GM18907 (cell line): ENCODE measurements around the gene SHROOM1.

ENCODE experiments used
- ATAC-seq: cut with Tn5 transposase; IDR thresholded peaks from one replicate; pipeline ENCODE4 v1.9.1; 2021; ENCODE audit warnings: mild to moderate bottlenecking, moderate library complexity; ENCODE audit not compliant: unreplicated experiment

Gene SHROOM1

GRCh38 chr5:132826424-132827082 is 3.9 kb downstream of the SHROOM1 start:
- no peak for ATAC-seq

GRCh38 chr5:132825834-132826391 is 4.5 kb downstream of the SHROOM1 start:
- no peak for ATAC-seq

- ATAC-seq = no peak
Measured at GRCh38 chr5:132825033-132825833, 5.2 kb downstream of the SHROOM1 start.

DNA sequence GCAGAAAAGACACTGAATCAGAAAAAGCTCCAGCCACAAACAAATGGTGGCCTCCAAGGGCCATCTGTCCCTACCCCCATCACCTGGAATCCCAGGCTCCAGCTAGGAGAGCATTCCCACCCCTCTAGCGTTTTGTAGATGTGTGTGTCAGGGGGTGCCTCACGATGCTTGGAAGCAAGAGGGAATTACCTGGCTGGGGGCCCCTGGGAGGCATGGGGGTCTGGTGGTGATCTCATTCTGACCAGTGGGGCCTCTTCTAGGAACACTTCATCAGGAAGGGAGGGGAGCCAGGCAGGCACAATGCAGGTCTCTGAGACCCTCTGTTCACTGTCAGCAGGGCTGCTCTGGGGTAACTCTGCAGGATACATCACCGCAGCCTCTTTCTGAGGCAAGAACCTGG is 6.0 kb downstream of the SHROOM1 start:
- no peak for ATAC-seq

DNA sequence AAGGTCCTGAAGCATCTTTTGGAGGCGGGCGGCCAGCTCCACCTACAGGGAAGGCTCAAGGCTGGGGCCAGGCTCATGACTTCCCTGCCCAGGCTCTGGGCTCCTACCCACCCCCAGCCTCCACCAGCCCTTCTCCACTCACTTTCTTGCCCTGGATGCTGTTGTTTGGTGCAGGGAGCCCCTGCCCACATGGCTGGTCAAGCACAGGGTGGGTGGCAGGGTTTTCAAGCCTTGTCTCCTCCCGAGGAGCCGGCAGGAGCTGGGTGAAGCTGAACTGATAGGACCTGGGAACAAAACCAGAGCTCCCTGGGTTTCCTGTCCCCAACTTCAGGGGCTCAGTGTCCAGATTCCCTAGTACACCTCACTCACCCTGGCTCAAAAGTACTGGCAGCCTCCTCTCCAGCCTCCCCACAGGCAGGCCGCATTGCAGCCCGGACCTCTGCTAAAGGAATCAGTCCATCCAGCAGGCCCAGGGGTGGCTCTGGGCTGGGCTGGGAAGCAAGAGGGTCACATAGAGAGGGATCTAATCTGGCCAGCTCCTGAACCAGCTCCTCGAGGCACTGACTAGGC is 6.9 kb downstream of the SHROOM1 start:
- no peak for ATAC-seq

- ATAC-seq = no peak
Measured at GRCh38 chr5:132822650-132823480, 7.6 kb downstream of the SHROOM1 start.

DNA sequence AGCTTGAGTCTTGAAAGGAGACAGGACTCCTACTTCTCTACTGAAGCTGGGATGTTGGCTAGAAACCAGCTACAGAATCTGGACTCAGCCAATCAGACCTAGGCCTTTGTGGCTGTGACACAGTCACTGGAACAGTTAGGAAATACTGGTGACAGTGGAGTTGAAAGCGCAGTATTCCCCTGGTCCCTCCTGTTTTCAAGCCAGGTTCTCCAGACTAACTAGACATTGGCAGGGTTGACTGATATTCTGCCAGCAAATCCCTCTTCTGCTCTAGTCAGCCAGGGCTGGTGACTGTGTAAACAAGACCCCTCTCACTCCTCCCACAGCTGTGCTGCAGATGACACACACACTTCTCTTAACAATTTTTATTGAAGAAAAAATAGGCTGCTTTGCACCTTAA is 8.7 kb downstream of the SHROOM1 start:
- ATAC-seq = no peak

GRCh38 chr5:132821350-132821749 is 9.1 kb downstream of the SHROOM1 start:
- no peak for ATAC-seq

DNA sequence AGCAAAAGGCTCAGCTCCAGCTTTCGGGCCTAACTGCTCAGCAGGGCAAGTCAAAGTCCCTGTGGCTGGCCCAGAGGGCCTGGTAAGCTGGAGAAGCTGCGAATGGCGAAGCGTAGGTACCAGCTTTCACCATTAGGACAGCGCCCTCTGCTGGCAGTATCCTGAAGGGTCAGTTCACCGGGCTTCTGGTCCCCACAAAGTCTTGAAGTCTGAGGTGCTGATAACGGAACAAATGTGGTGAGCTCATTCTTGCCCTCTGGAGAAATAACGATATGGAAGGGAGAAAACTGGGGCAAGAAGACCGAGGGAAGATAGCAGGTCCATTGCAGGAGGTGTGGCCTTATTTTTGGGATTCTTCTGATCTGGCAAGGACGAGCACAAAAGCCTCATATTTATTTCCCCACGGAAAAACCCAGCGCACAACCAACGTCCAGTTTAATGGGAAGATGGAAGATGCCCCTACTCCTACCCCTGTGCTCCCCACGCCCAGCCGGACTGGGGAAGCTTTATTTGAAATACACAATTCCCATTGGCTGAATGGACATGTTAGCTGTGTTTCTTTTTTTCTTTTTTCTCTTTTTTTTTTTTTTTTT is 10.2 kb downstream of the SHROOM1 start:
- ATAC-seq = peak; percentile 79

- no peak for ATAC-seq
Measured at GRCh38 chr5:132819468-132819867, 11.0 kb downstream of the SHROOM1 start.

DNA sequence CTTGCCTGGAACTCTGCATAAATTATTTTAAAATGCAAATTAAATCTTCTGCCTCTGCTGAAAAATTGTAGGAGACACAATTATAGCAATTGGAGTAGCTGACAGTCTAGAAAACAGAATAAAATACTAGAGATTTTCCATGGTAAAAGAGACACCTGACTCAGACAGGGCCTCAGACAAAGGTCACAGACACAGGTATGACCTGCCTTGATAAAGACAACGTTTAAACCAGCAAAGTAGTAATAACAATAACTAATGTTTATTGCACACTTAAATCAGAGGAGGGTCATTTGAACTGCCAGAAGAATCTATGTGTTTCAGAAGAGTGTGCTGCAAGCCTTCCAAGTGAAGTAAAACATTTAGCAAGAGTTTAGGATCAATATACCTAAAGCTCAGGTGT is 13.4 kb downstream of the SHROOM1 start:
- ATAC-seq = no peak

DNA sequence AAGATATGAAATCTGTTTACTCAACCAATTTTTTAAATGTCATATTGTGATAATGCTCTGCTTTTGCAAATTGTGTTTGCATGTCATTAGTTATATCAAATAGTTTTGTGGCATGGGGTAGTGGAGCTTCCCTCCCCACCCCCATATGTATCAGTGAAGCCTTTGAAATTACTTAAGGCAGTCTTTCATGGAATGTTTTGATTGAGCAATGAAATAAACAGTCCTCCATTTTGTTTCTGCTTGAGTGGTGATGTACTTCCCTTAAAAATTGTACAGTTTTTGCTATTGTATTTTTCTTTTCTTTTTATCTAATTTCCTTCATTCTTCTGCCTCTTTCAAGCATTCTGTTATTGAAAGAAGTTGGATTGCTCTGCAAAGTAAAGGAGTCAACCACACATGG is 13.9 kb downstream of the SHROOM1 start:
- ATAC-seq = no peak

DNA sequence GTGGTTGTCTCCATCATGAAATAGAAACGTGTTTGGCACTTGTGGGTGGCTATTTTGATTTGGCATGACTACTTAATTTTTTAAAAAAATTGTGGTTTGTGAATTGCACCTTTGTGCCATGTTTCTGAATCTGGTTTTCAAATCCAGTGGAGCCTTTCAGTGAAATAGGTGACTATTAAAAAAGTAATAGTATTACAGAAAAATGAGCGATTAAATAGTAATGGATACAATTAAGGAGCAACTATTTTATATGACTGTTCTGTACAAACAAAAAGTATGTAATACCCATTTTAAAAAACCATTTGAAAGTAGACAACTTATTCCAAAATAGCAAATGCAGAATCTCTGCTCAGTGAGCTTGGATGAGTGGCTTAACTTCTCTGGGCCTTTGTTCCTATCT is 14.4 kb downstream of the SHROOM1 start:
- no peak for ATAC-seq

DNA sequence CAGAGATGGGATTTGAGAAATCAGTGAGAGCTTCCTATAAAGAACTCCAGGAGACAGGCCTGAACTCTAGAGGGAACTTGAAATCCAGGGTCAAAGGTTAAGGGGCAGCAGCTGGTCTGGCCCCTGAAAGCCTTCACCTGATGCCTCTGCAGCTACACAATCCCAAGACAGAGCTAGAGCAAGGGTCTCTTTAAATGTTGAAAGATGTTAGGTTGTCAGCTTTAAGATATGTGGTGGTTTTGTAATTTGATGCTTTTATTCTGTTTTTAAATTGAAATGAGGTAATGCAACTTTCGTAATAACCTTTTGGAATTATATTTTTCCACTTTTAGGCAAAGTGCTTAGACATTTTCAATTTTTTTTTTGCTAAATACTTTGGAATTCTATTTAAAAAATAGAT is 15.0 kb downstream of the SHROOM1 start:
- no peak for ATAC-seq

GRCh38 chr5:132814503-132815294 is 15.7 kb downstream of the SHROOM1 start:
- no peak for ATAC-seq

- ATAC-seq = no peak
Measured at GRCh38 chr5:132813599-132814502, 16.6 kb downstream of the SHROOM1 start.

DNA sequence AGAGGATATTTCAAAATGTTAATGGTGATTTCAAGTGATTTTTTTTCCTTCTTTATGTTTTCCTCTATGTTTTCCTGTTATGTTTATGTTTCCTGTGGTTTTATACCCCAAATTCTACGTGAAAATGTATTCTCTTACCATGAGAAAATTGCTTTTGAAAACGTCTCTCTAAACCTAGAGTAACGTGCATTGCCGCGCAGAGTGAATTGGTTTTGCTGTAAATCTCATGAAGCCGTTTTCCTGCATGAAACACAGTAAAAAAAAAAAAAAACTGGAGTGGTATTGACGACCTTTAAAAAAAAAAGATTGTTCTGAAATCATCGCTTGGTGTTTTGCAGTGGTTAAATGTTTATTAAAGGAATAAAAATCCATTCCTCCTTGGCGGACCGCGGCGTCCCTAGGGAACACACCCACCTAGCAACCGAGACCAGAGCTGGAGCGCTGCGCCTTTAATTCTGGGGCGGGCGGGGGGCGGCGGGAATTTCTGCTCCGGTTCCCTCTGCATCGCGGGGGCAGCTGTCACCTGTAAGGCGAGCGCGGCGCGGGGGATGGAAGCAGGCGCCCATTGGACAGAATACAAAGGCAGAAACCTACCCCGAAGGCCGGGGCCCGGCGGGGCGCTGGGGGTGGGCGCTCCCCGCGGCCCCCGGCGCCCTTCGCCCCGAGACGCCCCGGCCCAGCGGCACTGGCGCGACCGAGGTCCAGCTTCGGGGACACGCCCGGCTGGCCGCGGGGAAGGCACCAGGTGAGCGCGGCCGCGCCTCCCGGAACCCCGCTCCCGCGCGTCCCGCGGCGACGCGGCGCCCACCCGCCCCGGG is 17.5 kb downstream of the SHROOM1 start, which contains the start of gene SOWAHA:
Gene SOWAHA, plus strand, starts transcription at position 522 of the 818 bp plus-strand sequence. CDS start 320 bp downstream, outside the sequence.
- ATAC-seq = no peak
